MM.1S (cell line): ENCODE results near the gene ESPN.

Source experiments
- DNase-seq: peaks from one replicate; pipeline ENCODE4 v3.0.0-alpha.2; 2015
- H2AFZ ChIP-seq: fragments of 300-600 bp; sonication (generic); 2 replicates; pipeline ENCODE4 v1.6.0; 2016; ENCODE audit warnings: antibody characterized with exemption, low read length
- H3F3A ChIP-seq: fragments of 300-600 bp; sonication (generic); 2 replicates; pipeline ENCODE4 v1.6.1; 2016; ENCODE audit warnings: mild to moderate bottlenecking, antibody characterized with exemption, low read length, moderate library complexity, mixed read lengths; ENCODE audit not compliant: insufficient read depth
- H3K27ac ChIP-seq: fragments of 300-600 bp; sonication (generic); 2 replicates; pipeline ENCODE4 v1.5.1; 2016; ENCODE audit warnings: mild to moderate bottlenecking, low read length
- H3K27me3 ChIP-seq: fragments of 300-600 bp; sonication (generic); replicated peaks from 2 replicates; pipeline ENCODE4 v1.6.0; 2016; ENCODE audit warnings: low read length; ENCODE audit not compliant: insufficient read depth
- H3K36me3 ChIP-seq: fragments of 300-600 bp; sonication (generic); replicated peaks from 2 replicates; pipeline ENCODE4 v1.6.1; 2016; ENCODE audit warnings: mild to moderate bottlenecking, low read length, mixed read lengths; ENCODE audit not compliant: insufficient read depth
- H3K4me1 ChIP-seq: fragments of 300-600 bp; sonication (generic); 2 replicates; pipeline ENCODE4 v1.6.1; 2016; ENCODE audit warnings: low read length, mixed read lengths
- H3K4me2 ChIP-seq: fragments of 300-600 bp; sonication (generic); 2 replicates; pipeline ENCODE4 v1.6.0; 2016; ENCODE audit warnings: low read depth, low read length
- H3K4me3 ChIP-seq: fragments of 300-600 bp; sonication (generic); 2 replicates; pipeline ENCODE4 v1.5.1; 2016; ENCODE audit warnings: low read length, mixed read lengths
- H3K79me2 ChIP-seq: fragments of 300-600 bp; sonication (generic); 2 replicates; pipeline ENCODE4 v1.6.1; 2016; ENCODE audit warnings: mixed run types, low read length, mixed read lengths
- H3K9ac ChIP-seq: fragments of 300-600 bp; sonication (generic); 2 replicates; pipeline ENCODE4 v1.6.1; 2016; ENCODE audit warnings: low read length, mixed read lengths
- H3K9me2 ChIP-seq: fragments of 300-600 bp; sonication (generic); replicated peaks from 2 replicates; pipeline ENCODE4 v1.6.1; 2016; ENCODE audit warnings: mild to moderate bottlenecking, low read length, mixed read lengths; ENCODE audit not compliant: insufficient read depth
- H3K9me3 ChIP-seq: fragments of 300-600 bp; sonication (generic); replicated peaks from 2 replicates; pipeline ENCODE4 v1.6.1; 2016; ENCODE audit warnings: mild to moderate bottlenecking, low read length, mixed read lengths; ENCODE audit not compliant: insufficient read depth
- H4K20me1 ChIP-seq: fragments of 300-600 bp; sonication (generic); 2 replicates; pipeline ENCODE4 v1.6.1; 2016; ENCODE audit warnings: mild to moderate bottlenecking, low read length, moderate library complexity, mixed read lengths; ENCODE audit not compliant: insufficient read depth
- CTCF ChIP-seq: fragments of 300-600 bp; sonication (generic); IDR thresholded peaks from 2 replicates; pipeline ENCODE4 v1.5.1; 2016; ENCODE audit warnings: antibody characterized with exemption, low read length, mixed read lengths
- EZH2 ChIP-seq: fragments of 300-600 bp; sonication (generic); optimal IDR thresholded peaks from 2 replicates; pipeline ENCODE3; 2017; ENCODE audit warnings: low read depth, mild to moderate bottlenecking, antibody characterized with exemption, low read length, mixed read lengths
- EZH2phosphoT487 ChIP-seq: fragments of 300-600 bp; sonication (generic); IDR thresholded peaks from 2 replicates; pipeline ENCODE4 v1.6.1; 2018; ENCODE audit warnings: antibody characterized with exemption, low read length

Gene ESPN

GRCh38 chr1:6501279-6501813 is 76.8 kb downstream of the ESPN start:
- H3K4me2 ChIP-seq = no peak overlapping the region

GRCh38 chr1:6502000-6502891 is 77.7 kb downstream of the ESPN start:
- Histone ChIP-seq H3F3A (no peaks in the 10 kb centered on the region), H3K4me1 (no peaks in the 10 kb centered on the region), H3K9me2 (no peaks in the 10 kb centered on the region), H3K79me2 (no peaks in the 10 kb centered on the region), H3K36me3 (no peaks in the 10 kb centered on the region), H3K4me2 (no peak overlapping the region), H2AFZ (no peak overlapping the region), H3K4me3 (no peak overlapping the region), H3K9ac (no peak overlapping the region), H4K20me1 (no peaks in the 10 kb centered on the region), H3K9me3 (no peaks in the 10 kb centered on the region), H3K27ac (no peak overlapping the region), H3K27me3 (peaks cover 93% of the 10 kb centered on the region)
- TF ChIP-seq EZH2phosphoT487 (no peak), EZH2 (no peak), CTCF (no peak)
- DNase-seq = no peak

More at GRCh38 chr1:6501279-6501813, 76.8 kb downstream of the ESPN start:
- Histone ChIP-seq H4K20me1 (no peaks in the 10 kb centered on the region), H3K27ac (no peak overlapping the region), H3K79me2 (no peaks in the 10 kb centered on the region), H3F3A (no peaks in the 10 kb centered on the region), H2AFZ (no peak overlapping the region), H3K9ac (no peak overlapping the region), H3K4me1 (no peaks in the 10 kb centered on the region), H3K4me3 (no peak overlapping the region), H3K27me3 (peaks cover 91% of the 10 kb centered on the region), H3K36me3 (no peaks in the 10 kb centered on the region), H3K9me2 (no peaks in the 10 kb centered on the region), H3K9me3 (no peaks in the 10 kb centered on the region)
- no peak for TF ChIP-seq EZH2phosphoT487
- TF ChIP-seq CTCF = no peak
- TF ChIP-seq EZH2 = no peak
- no peak for DNase-seq

- Histone ChIP-seq H3K4me3 (no peak overlapping the region), H3K4me2 (no peak overlapping the region), H3K9me2 (no peaks in the 10 kb centered on the region), H3K4me1 (no peaks in the 10 kb centered on the region), H3K79me2 (no peaks in the 10 kb centered on the region), H3F3A (no peaks in the 10 kb centered on the region), H3K27ac (no peak overlapping the region), H3K36me3 (no peaks in the 10 kb centered on the region), H3K27me3 (peaks cover 96% of the 10 kb centered on the region), H3K9me3 (no peaks in the 10 kb centered on the region), H4K20me1 (no peaks in the 10 kb centered on the region), H3K9ac (no peak overlapping the region), H2AFZ (no peak overlapping the region)
- DNase-seq = no peak
- TF ChIP-seq EZH2 (no peak), EZH2phosphoT487 (no peak), CTCF (no peak)
These were observed 79.5 kb downstream of the ESPN start for GRCh38 chr1:6503884-6504602.
